LNCAP (cell line): ENCODE data around the gene GTF3C1.

Experiments used
- TF ChIP-seq, protein P1 (sequence below): fragments of 450-650 bp; IDR thresholded peaks from 2 replicates; pipeline ENCODE4 v1.5.1; 2017; ENCODE audit warnings: mild to moderate bottlenecking

Gene GTF3C1

GRCh38 chr16:27500801-27501200, 48.9 kb downstream of the GTF3C1 start:
- TF ChIP-seq, protein P1, sequence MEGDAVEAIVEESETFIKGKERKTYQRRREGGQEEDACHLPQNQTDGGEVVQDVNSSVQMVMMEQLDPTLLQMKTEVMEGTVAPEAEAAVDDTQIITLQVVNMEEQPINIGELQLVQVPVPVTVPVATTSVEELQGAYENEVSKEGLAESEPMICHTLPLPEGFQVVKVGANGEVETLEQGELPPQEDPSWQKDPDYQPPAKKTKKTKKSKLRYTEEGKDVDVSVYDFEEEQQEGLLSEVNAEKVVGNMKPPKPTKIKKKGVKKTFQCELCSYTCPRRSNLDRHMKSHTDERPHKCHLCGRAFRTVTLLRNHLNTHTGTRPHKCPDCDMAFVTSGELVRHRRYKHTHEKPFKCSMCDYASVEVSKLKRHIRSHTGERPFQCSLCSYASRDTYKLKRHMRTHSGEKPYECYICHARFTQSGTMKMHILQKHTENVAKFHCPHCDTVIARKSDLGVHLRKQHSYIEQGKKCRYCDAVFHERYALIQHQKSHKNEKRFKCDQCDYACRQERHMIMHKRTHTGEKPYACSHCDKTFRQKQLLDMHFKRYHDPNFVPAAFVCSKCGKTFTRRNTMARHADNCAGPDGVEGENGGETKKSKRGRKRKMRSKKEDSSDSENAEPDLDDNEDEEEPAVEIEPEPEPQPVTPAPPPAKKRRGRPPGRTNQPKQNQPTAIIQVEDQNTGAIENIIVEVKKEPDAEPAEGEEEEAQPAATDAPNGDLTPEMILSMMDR, result no peak

DNA sequence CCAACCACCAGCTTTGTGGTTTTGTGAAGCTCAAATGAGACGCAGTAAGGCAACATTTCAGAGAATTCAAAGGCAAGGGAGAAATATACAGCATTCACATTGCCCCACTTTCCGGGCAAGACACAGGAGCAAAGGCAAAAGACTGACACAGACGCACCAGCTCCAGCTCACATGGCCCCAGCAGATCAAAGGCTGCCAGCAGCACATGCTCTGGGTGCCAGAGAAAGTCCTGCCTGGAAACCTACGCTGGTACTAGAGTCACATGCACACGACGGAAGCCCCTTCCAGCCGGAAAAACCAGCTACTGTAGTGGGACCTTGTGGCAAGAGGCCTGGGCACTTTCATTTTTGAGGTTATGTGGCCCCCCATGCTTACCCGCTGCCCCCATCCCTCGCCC, 50.1 kb downstream of the GTF3C1 start:
- TF ChIP-seq, protein P1, result no peak

DNA sequence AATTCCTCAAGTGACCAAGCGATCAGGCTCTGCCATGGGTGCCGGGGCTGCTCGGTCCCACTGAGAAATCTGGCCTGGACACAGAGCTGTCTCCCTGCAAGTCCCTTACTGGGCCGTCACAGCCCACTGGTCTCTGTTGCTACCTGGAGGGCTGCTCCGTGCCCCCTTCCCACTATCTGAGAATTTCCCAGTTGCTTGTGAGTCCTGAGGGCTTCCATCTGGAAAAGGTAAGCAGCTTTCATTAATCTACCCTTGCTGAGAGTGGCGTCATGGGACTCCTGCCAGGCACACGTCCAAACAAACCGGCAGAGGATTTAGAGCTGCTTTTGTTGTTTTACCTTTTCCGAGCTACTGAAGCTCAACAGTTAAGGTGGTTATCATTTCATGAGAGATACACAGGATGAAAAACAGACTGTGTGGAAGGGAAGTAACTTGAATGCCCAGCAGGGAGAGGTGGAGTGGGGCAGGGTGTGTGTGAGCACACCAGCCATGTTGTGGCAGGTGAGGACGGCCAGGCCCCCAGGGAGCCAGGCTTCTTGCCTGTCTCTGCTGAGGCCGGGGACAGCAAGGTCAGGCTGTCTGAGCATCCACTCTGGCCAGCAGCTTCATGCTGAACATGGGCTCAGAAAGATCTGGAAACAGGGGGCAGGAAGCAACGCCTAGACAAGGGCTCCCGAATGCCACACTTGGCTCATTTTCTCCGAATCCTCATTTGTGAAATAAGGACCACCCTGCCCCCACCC, 50.6 kb downstream of the GTF3C1 start:
- TF ChIP-seq, protein P1, result no peak

DNA sequence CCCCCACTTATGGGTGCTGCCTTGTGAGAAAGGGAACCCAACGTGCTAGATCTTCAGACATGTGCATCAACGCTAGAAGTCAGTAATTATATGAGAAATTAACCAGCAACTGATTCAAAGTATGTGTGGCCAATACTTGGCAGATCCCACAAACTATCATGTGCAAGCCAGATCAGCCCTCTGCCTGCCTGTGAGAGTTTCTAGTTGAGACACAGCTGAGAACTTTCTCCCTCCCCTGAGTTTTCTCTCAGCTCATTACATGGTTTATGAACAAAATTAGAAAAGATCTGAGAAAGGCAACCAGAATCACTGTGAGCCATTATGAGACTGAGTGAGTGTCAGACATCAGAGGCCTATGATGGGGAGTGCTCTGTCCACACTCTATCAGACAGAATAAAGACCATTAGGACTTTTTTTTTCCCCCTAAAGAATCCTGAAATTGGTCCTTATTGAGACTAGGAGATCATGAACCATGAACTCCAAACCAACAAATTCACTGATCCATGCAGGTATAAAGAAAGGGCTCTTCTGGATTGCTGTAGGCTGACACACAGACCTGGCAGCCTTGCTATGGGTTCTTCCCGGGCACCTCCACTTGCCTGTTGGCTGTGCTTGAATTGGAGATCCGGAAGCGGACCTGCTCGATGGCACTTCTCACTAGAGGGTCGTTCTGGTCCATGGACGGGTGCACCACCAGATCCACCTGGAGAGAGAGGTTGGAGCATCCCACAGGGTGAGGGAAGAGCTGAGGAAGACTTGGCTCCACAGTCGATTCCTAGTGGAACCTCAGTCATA, 51.5 kb downstream of the GTF3C1 start:
- TF ChIP-seq, protein P1, result no peak

- TF ChIP-seq, protein P1, result no peak
Observed at GRCh38 chr16:27495191-27495590, 54.5 kb downstream of the GTF3C1 start.

GRCh38 chr16:27492588-27492979, 57.1 kb downstream of the GTF3C1 start:
- TF ChIP-seq, protein P1, result no peak

DNA sequence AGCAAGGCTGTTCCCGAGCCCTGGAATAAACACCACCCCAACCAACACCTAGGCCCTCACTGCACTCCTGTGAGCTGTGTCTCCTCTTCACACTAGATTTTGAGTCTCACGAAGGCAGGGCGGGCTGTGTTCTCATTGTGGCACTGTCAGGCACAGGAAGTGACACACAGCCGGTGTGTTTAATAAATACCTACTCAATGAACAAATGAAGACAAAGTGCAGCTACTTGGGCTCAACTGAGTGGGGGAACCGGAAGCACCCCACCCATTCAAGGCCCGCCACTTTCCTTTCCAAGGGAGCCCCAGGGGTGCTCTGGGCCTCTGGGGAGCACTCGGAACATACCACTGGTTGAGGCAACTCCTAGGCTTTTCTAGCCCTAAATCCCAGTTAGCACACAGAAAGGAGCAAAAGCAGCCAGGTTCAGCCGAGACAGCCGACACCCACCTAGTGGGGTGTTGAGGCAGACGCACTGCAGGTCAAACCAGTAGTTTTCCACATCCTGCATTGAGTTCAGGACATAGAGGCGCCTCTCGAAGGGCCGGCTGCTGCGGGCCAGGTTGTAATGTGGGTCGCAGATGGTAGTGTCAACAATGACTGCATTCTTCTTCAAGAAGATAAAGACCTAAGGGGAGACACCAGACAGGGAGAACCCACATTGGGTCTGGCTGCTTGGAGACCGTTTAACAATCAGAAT, 57.7 kb downstream of the GTF3C1 start:
- TF ChIP-seq, protein P1, result no peak
